IMR-90 (cell line): ENCODE measurements around the gene SCGB1C2. TPM values are rescaled to one million over a fixed set of nuclear protein-coding genes. Genes with fewer than 3 reads are reported as not detected.

Source experiments
- ATAC-seq: fragments of 200-7000 bp; cut with Tn5 transposase; 2 replicates; pipeline ENCODE4 v1.9.1; 2020; ENCODE audit warnings: low read depth, mild to moderate bottlenecking, moderate library complexity
- BruUV-seq: library from RNA; stranded (reverse); fragments of 400-500 nt; replicated peaks from 2 replicates; lab custom pipeline; 2021; lab: Mats Ljungman, UMichigan
- CTCF ChIA-PET: fragments of 300-600 bp; formaldehyde crosslinking; extraction: SDS; loops from one replicate; lab custom pipeline; 2021; ENCODE audit warnings: antibody characterized with exemption; lab: Yijun Ruan, JAX
- POLR2A ChIA-PET: fragments of 300-600 bp; sonication (Branson Sonifier 250); formaldehyde crosslinking; loops from one replicate; lab custom pipeline; 2022; ENCODE audit warnings: antibody characterized with exemption; ENCODE audit not compliant: unreplicated experiment; lab: Charles Lee
- DNase-seq: peaks from one replicate; pipeline ENCODE4 v3.0.0; 2013
- H2AFZ ChIP-seq: replicated peaks from 2 replicates; pipeline ENCODE3; 2013; ENCODE audit warnings: low read length, mild to moderate bottlenecking; ENCODE audit not compliant: poor library complexity
- H2AK5ac ChIP-seq: 2 replicates; pipeline ENCODE4 v1.6.1; 2013; ENCODE audit warnings: low read depth, low read length, inconsistent platforms
- H2AK9ac ChIP-seq: replicated peaks from 2 replicates; pipeline ENCODE3; 2013; ENCODE audit warnings: mild to moderate bottlenecking, low read depth, low read length, moderate library complexity; ENCODE audit not compliant: poor library complexity
- H2BK120ac ChIP-seq: 2 replicates; pipeline ENCODE4 v1.6.1; 2013; ENCODE audit warnings: low read depth, low read length, inconsistent platforms
- H2BK15ac ChIP-seq: 3 replicates; pipeline ENCODE4 v1.6.1; 2013; ENCODE audit warnings: low read depth, low read length, inconsistent platforms
- H2BK20ac ChIP-seq: 2 replicates; pipeline ENCODE4 v1.6.1; 2013; ENCODE audit warnings: low read depth, mild to moderate bottlenecking, inconsistent platforms, low read length, moderate library complexity
- H2BK5ac ChIP-seq: 2 replicates; pipeline ENCODE4 v1.6.1; 2013; ENCODE audit warnings: mild to moderate bottlenecking, low read depth, low read length, inconsistent platforms; ENCODE audit not compliant: poor library complexity, severe bottlenecking
- H3K14ac ChIP-seq: replicated peaks from 2 replicates; pipeline ENCODE4 v1.6.1; 2013; ENCODE audit warnings: low read depth, low read length, inconsistent platforms
- H3K18ac ChIP-seq: 2 replicates; pipeline ENCODE4 v1.6.1; 2013; ENCODE audit warnings: low read depth, low read length, control low read depth
- H3K23ac ChIP-seq: 2 replicates; pipeline ENCODE4 v1.6.1; 2013; ENCODE audit warnings: low read depth, low read length, inconsistent platforms
- H3K27ac ChIP-seq: 2 replicates; pipeline ENCODE4 v1.5.1; 2013; ENCODE audit warnings: mild to moderate bottlenecking, control low read depth, low read length; ENCODE audit not compliant: insufficient read depth
- H3K27me3 ChIP-seq: 2 replicates; pipeline ENCODE4 v1.6.1; 2013; ENCODE audit warnings: low read length; ENCODE audit not compliant: control insufficient read depth, insufficient read depth
- H3K36me3 ChIP-seq: 2 replicates; pipeline ENCODE4 v1.6.1; 2013; ENCODE audit warnings: low read length, mixed read lengths; ENCODE audit not compliant: control insufficient read depth, insufficient read depth
- H3K4ac ChIP-seq: 2 replicates; pipeline ENCODE4 v1.6.1; 2013; ENCODE audit warnings: low read depth, low read length, inconsistent platforms
- H3K4me1 ChIP-seq: 2 replicates; pipeline ENCODE4 v1.6.1; 2013; ENCODE audit warnings: low read length, mixed read lengths; ENCODE audit not compliant: control insufficient read depth, insufficient read depth
- H3K4me2 ChIP-seq: 2 replicates; pipeline ENCODE4 v1.6.1; 2013; ENCODE audit warnings: low read depth, mild to moderate bottlenecking, control low read depth, low read length, moderate library complexity
- H3K4me3 ChIP-seq: 2 replicates; pipeline ENCODE4 v1.5.1; 2013; ENCODE audit warnings: low read depth, mild to moderate bottlenecking, control low read depth, low read length, moderate library complexity; ENCODE audit not compliant: insufficient read depth
- H3K56ac ChIP-seq: 2 replicates; pipeline ENCODE4 v1.6.1; 2013; ENCODE audit warnings: low read length, inconsistent platforms; ENCODE audit not compliant: insufficient read depth; ENCODE audit errors: extremely low read depth
- H3K79me1 ChIP-seq, 2 experiments: 2 replicates each; pipeline ENCODE4 v1.6.1; 2013; ENCODE audit warnings: low read length in 2 of 2, inconsistent platforms in 1 of 2, low read depth in 1 of 2
- H3K9ac ChIP-seq: 2 replicates; pipeline ENCODE4 v1.6.1; 2013; ENCODE audit warnings: low read depth, low read length, control low read depth
- H3K9me1 ChIP-seq: 2 replicates; pipeline ENCODE4 v1.6.1; 2013; ENCODE audit warnings: low read length, inconsistent platforms; ENCODE audit not compliant: insufficient read depth
- H3K9me3 ChIP-seq: 2 replicates; pipeline ENCODE4 v1.6.1; 2013; ENCODE audit warnings: low read length; ENCODE audit not compliant: control insufficient read depth, insufficient read depth
- H4K20me1 ChIP-seq: 2 replicates; pipeline ENCODE4 v1.6.1; 2013; ENCODE audit warnings: low read length, inconsistent platforms; ENCODE audit not compliant: insufficient read depth
- H4K5ac ChIP-seq: 2 replicates; pipeline ENCODE4 v1.6.1; 2013; ENCODE audit warnings: mild to moderate bottlenecking, low read depth, low read length, control low read depth
- H4K8ac ChIP-seq, 2 experiments: 2 replicates each; pipeline ENCODE4 v1.6.1; 2013; ENCODE audit warnings: low read depth in 2 of 2, low read length in 2 of 2, control low read depth in 1 of 2, inconsistent platforms in 1 of 2
- H4K91ac ChIP-seq: 2 replicates; pipeline ENCODE4 v1.6.1; 2013; ENCODE audit warnings: low read depth, low read length, inconsistent platforms; ENCODE audit not compliant: insufficient read depth
- BHLHE40 ChIP-seq: fragments of 150-350 bp; IDR thresholded peaks from 2 replicates; pipeline ENCODE4 v1.6.1; 2016; ENCODE audit warnings: mild to moderate bottlenecking, low read depth, low read length
- CEBPB ChIP-seq: IDR thresholded peaks from 2 replicates; pipeline ENCODE4 v1.6.1; 2012; ENCODE audit warnings: low read depth, low read length, improper control_type of control experiment
- CHD1 ChIP-seq: IDR thresholded peaks from 2 replicates; pipeline ENCODE4 v1.6.1; 2012; ENCODE audit warnings: low read depth, low read length, improper control_type of control experiment
- MAFK ChIP-seq: IDR thresholded peaks from 2 replicates; pipeline ENCODE4 v1.6.1; 2012; ENCODE audit warnings: low read depth, low read length, improper control_type of control experiment
- MAZ ChIP-seq: IDR thresholded peaks from 2 replicates; pipeline ENCODE4 v1.6.1; 2012; ENCODE audit warnings: low read depth, mild to moderate bottlenecking, low read length, improper control_type of control experiment, moderate library complexity, borderline replicate concordance
- MXI1 ChIP-seq: IDR thresholded peaks from 2 replicates; pipeline ENCODE4 v1.6.1; 2012; ENCODE audit warnings: low read depth, mild to moderate bottlenecking, low read length, moderate library complexity, borderline replicate concordance
- NFE2L2 ChIP-seq: fragments of 150-350 bp; IDR thresholded peaks from 2 replicates; pipeline ENCODE4 v1.6.1; 2016; ENCODE audit warnings: low read depth, mild to moderate bottlenecking, low read length
- POLR2A ChIP-seq: IDR thresholded peaks from 2 replicates; pipeline ENCODE4 v1.6.1; 2012; ENCODE audit warnings: mild to moderate bottlenecking, low read depth, low read length
- RAD21 ChIP-seq: IDR thresholded peaks from 2 replicates; pipeline ENCODE4 v1.6.1; 2012; ENCODE audit warnings: low read length, improper control_type of control experiment
- RFX5 ChIP-seq: IDR thresholded peaks from 2 replicates; pipeline ENCODE4 v1.8.0; 2012; ENCODE audit warnings: low read depth, mild to moderate bottlenecking, low read length, moderate library complexity
- USF2 ChIP-seq: fragments of 150-350 bp; IDR thresholded peaks from 2 replicates; pipeline ENCODE4 v1.6.1; 2017; ENCODE audit warnings: mild to moderate bottlenecking, antibody characterized with exemption, low read length, low read depth
- WGBS, 2 experiments: methylation state at CpG; one replicate each; pipeline versions ENCODE4 v1.1.5 to v1.1.7; 2013; ENCODE audit warnings: missing lambda C conversion rate in 2 of 2; ENCODE audit not compliant: insufficient read length in 1 of 2; ENCODE audit errors: extremely low coverage in 2 of 2; 5-methylcytosine and 5-hydroxymethylcytosine counted together
- dilution Hi-C: fragments of 300-500 bp; cut with HindIII; formaldehyde crosslinking; loops from one replicate; pipeline ENCODE4 v1.14.3; 2018; ENCODE audit warnings: low sequenced_read_pairs; ENCODE audit not compliant: unreplicated experiment
- in situ Hi-C: fragments of 300-500 bp; cut with MboI; formaldehyde crosslinking; loops from 3 replicates; pipeline ENCODE4 v1.14.3; 2019; ENCODE audit warnings: low sequenced_read_pairs, inconsistent platforms, mixed read lengths
- intact Hi-C: fragments of 100-400 bp; cut with micrococcal nuclease; formaldehyde crosslinking; loops from 2 replicates; pipeline ENCODE4 v1.10.0; 2022
- polyA plus RNA-seq, 3 experiments: library from polyadenylated mRNA; depleted of rRNA; stranded (reverse); fragments of >200 nt; gene quantifications; 2 replicates each; pipeline ENCODE4 v1.2.3, GENCODE V29; 2012; ENCODE audit warnings: low replicate concordance in 1 of 3
- total RNA-seq: library from RNA; depleted of rRNA; stranded (reverse); fragments of >200 nt; gene quantifications from 2 replicates; pipeline ENCODE4 v1.2.3, GENCODE V29; 2012
- TF ChIP-seq, protein P1 (sequence below): conservative IDR thresholded peaks from 2 replicates; pipeline ENCODE4 v1.5.1; 2012; ENCODE audit warnings: mild to moderate bottlenecking, low read depth, low read length, improper control_type of control experiment
- TF ChIP-seq, protein P2 (sequence below): fragments of 150-350 bp; IDR thresholded peaks from 2 replicates; pipeline ENCODE4 v1.6.1; 2016; ENCODE audit warnings: low read depth, mild to moderate bottlenecking, low read length, moderate library complexity, borderline replicate concordance

Gene SCGB1C2
- total and polyA plus RNA-seq, 2 of the 4 experiments (the other 2 are of a cell fraction), result not detected

GRCh38 chr17:187130-187529, 49.8 kb downstream of the SCGB1C2 start:
- no peak for ATAC-seq
- H3K36me3 ChIP-seq, result no peaks in the 10 kb centered on the region
- H3K4me3 ChIP-seq, result no peak overlapping the region
- no peak overlapping the region for H4K8ac ChIP-seq
- no peaks in the 10 kb centered on the region for H3K4me1 ChIP-seq
- no peak overlapping the region for H3K9ac ChIP-seq
- H3K4me2 ChIP-seq, result no peak overlapping the region
- DNase-seq, result no peak
- H3K79me1 ChIP-seq, result no peaks in the 10 kb centered on the region
- H4K5ac ChIP-seq, result no peak overlapping the region
- no peak overlapping the region for H2BK5ac ChIP-seq
- H3K23ac ChIP-seq, result no peak overlapping the region
- in situ Hi-C loops (no loop called here), intact Hi-C loops (no loop called here), dilution Hi-C loops (no loop called here)
- no peak overlapping the region for H2AK9ac ChIP-seq
- no peak overlapping the region for H2AK5ac ChIP-seq
- H3K27ac ChIP-seq, result no peak overlapping the region
- no peak overlapping the region for H3K18ac ChIP-seq
- CTCF ChIA-PET, result no interaction called here
- no peaks in the 10 kb centered on the region for H3K9me1 ChIP-seq
- no peak overlapping the region for H3K4ac ChIP-seq
- POLR2A ChIA-PET, result no interaction called here
- H3K56ac ChIP-seq, result no peak overlapping the region
- H3K14ac ChIP-seq, result no peak overlapping the region
- H4K20me1 ChIP-seq, result no peaks in the 10 kb centered on the region
- no peak overlapping the region for H2AFZ ChIP-seq
- H3K27me3 ChIP-seq, result peaks cover 24% of the 10 kb centered on the region
- H2BK15ac ChIP-seq, result no peak overlapping the region
- no TSS peak for BruUV-seq
- H3K9me3 ChIP-seq, result no peaks in the 10 kb centered on the region
- H2BK20ac ChIP-seq, result no peak overlapping the region
- H2BK120ac ChIP-seq, result no peak overlapping the region
- no CpG with 5 or more reads among the region's 2 CpGs for WGBS, 2 experiments
- TF ChIP-seq NFE2L2 (no peak), MAFK (no peak), BHLHE40 (no peak), MAZ (no peak), RFX5 (no peak), CHD1 (no peak), POLR2A (no peak), USF2 (no peak), MXI1 (no peak), RAD21 (no peak), CEBPB (no peak)
- TF ChIP-seq, protein P1, sequence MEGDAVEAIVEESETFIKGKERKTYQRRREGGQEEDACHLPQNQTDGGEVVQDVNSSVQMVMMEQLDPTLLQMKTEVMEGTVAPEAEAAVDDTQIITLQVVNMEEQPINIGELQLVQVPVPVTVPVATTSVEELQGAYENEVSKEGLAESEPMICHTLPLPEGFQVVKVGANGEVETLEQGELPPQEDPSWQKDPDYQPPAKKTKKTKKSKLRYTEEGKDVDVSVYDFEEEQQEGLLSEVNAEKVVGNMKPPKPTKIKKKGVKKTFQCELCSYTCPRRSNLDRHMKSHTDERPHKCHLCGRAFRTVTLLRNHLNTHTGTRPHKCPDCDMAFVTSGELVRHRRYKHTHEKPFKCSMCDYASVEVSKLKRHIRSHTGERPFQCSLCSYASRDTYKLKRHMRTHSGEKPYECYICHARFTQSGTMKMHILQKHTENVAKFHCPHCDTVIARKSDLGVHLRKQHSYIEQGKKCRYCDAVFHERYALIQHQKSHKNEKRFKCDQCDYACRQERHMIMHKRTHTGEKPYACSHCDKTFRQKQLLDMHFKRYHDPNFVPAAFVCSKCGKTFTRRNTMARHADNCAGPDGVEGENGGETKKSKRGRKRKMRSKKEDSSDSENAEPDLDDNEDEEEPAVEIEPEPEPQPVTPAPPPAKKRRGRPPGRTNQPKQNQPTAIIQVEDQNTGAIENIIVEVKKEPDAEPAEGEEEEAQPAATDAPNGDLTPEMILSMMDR, result no peak
- TF ChIP-seq, protein P2, sequence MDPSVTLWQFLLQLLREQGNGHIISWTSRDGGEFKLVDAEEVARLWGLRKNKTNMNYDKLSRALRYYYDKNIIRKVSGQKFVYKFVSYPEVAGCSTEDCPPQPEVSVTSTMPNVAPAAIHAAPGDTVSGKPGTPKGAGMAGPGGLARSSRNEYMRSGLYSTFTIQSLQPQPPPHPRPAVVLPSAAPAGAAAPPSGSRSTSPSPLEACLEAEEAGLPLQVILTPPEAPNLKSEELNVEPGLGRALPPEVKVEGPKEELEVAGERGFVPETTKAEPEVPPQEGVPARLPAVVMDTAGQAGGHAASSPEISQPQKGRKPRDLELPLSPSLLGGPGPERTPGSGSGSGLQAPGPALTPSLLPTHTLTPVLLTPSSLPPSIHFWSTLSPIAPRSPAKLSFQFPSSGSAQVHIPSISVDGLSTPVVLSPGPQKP, result no peak
- H4K91ac ChIP-seq, result no peak overlapping the region
